GM21367 (cell line): Measurements from ENCODE around the gene RAB7B.

Source experiments
- ATAC-seq: cut with Tn5 transposase; IDR thresholded peaks from one replicate; pipeline ENCODE4 v1.9.1; 2021; ENCODE audit not compliant: unreplicated experiment

Gene RAB7B

DNA sequence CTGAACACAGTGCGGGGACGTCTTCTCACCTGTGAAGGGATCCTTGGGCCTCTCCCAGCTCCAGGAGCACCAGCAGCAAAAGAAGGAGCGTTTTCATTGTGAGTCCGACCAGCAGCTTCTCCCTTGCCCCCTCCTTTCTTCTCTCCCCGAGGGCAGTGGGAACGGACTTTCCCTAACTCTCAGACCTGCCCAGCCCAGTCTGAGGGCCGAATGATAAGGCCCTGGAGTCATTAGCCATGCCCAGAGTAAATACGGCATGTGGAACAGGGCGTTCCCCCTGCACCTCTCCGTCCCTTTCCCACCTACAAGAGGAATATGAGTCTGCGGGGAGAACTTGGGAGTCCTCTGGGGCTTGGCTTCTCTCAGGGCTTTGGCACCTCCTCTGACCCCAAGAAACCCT is 20.5 kb upstream of the RAB7B start, which contains the start of gene CTSE:
CTSE (minus strand) TSS at position 201 of the 400 bp plus-strand sequence; CDS start at position 97, 104 bp downstream.
- ATAC-seq = no peak

DNA sequence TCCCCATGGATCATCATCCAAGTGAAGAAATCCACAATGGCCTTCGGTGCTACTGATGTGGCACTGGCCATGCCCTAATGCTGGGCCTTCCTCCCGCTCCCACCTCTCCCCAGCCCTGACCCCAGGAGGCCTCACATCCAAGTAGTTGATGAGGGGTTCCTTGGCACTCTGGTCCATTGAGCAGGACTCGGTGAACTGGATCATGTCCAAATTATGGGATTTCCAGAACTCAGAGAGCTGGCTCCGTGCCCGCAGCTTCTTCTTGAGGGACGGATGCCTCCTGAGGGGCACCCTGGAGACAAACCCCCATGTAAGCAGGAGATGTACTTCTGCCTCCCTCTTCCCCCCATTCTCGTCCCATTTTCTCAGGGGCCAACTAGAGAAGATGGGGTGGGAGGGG is 19.6 kb upstream of the RAB7B start:
- no peak for ATAC-seq

DNA sequence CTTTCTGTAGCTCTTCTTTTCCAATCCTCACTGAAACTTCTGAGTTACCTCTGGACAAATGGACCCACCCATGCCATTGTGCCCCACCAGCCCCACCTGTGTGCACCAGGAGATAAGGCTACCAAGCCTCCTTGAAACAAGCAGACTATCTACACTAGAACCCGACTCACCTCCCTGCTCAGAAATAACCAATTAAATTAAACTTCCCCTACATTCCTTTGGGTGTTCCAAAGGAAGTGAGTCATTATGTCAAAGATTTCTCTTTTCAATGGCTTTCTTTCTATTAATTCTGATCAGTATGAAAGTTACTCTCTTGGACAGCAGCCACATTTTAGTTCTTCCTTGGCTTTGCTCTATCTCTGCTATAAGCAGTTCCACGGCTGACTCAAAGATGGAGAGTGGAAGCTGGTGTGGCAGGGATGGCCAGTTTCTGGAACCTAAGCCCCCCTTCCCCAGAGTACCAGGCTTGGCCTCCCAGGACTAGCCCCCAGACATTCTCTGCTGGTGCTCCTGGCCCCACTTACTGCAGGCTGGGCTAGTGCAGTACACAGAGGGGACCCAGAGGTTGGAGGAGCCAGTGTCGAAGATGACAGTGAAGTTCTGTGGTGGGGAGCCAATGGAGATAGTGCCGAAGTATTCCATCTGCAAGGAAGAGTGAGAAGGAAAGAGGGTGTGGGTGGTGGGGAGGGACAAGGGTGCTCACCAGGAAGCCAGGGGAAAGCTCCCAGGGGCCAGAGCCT is 18.6 kb upstream of the RAB7B start:
- ATAC-seq = no peak

DNA sequence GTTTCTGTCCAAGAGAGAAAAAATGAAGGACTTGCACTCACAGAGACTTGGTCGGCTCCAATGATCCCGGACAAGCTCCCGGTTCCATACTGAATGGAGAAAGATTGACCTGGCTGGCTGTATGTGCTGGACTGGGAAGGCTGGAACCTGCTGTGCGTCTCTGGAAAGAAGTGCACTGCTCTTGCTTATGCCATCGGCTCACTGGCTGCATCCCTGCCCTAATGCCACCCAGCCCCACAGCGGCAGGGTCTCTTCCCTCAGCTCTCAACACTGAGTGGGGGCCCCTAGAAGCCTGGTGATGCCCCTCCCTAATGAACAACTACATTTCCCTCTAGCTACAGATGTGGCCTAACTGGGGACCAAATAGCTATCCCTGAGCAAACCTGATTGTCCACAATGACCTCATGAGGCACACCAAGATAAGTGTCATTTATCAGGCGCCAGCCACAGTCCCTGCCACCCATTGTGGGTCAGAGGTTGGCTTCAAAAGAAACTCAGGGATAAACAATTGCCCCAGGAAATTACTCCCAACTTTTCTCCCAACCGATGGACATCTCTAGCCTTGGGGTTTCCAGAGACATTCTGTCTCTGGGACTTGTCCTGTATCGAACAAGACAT is 17.9 kb upstream of the RAB7B start:
- ATAC-seq = no peak

DNA sequence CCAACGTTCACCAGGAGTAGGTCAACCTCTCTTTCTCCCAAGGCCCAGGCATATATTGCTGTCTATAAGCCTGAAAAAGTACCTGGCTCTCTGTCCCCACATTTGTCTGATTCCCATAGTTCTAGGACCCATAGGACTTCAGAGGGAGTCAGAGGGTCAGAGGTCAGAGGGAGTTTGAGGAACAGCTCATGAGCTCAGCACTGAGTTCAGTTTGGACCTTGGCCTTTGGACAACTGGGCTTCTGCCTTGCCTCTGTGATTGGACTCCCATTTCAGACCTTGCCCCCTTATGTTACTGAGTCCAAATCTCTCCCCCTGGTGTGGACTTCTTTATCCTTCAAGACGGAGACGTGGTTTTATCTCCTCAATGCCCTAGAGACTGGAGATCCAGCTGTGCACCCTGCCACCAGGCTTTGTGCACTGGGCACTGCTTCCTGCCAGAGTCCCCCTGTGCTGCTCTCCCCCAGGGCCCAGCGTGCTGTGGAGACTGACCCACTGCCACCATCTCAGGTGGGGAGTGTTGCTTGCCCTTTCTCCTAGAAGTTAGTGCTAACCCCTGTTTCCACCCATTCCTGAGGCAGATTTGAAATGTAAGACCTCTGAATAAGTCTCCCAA is 17.3 kb upstream of the RAB7B start:
- ATAC-seq = no peak

DNA sequence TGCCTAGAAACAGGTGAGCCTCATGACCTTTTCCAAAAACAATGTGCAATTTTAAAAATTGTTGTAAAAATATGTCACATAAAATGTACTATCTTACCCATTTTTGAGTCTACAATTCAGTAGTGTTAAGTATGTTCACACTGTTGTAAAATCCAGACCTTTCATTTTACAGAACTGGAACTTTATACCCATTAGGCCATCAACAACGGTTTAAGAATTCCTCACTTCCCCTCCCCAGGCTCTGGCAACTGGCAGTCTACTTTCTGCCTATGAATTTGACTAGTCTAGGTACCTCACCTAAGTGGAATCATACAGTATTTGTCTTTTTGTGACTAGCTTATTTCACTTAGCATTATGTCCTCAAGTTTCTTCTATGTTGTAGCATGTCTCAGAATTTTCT is 11.9 kb upstream of the RAB7B start:
- no peak for ATAC-seq

DNA sequence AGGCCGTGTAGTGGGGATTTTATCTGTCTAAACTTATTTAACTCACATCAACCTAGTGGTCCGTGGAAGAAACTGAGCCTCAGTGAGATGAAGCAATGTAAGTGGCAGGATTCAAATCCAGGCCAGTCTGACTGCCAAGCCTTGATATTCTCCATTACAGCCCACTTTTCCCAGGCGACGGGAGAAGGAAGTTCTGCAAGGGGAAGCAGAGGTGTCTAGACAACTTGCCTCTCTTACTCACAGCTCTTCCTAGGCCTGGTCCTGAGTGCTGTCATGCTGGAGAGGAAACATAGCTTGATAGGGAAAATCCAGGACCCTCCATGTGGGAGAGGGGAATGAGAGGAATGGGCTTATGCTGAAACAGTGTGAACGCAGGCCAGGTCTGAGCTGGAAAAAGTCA is 11.4 kb upstream of the RAB7B start:
- no peak for ATAC-seq

DNA sequence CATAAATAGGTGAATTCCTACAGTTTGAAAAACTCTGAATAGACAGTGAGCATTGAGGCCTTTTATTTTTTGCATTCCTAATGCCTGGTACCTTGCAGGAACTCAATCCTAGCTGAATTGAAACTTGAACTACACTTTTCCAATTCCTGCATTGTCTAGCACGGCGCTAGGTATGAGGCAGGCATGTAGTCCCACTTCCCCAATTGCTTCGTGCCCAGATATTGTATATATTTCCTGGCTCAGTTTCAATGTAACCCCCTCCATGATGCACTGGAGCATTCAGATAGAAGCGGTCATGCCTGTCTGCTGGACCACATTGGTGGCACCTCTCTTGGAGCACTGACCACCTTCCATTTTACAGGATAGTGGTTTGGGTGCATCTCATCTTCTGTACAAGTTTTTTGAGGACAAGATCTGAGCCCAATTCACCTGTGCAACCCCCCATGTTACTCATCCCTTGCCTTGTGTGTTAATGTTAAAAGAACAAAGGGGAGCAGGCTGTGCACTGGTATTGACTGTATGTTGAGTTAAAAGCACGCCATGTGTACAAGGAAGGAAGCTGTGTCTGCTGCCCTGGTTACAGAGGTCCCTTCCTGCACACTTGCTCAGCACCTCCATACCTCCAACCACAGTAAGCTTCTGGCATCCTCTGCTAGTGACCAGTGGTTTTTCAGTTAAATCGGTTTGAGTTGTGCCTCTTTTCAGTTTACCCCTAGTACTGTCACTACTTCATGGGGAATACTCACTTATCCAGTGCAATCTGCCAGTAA is 10.0 kb upstream of the RAB7B start:
- no peak for ATAC-seq

DNA sequence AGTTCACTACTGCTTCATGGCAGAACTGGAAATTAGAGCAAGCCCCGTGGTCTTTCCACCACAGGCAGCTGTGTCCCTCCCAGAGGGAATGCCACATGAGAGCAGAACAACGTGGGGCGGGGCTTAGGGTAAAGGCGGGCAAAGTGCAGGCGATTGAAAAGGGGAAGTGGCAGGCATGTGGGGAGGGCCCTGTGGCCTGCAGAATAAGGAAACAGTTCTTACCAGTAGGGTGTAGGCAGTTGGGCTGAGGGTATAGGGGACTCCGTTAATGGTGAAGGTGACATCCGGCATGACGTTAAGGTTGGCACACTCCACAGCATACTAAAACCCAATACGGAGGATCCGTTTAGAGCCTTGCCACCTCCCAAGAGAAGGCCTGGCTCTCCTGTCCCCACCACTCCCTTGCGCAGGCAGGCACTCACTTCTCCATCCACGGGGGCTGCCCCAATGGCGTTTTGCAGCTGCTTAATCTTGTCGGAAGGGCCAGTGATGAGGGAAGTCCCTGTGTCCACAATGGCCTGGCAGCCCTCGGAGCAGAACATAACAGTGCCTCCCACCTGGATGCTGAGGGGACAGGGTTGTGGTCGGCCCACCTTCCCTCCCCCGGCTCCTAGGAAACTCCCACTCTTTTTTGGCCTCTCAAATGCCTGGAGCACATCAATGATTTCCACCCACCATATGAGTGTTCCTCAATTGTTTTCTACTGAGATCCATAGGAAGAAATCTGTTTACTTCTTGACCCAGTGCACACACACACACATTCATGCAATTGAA is 9.1 kb upstream of the RAB7B start:
- ATAC-seq = peak; percentile 88

DNA sequence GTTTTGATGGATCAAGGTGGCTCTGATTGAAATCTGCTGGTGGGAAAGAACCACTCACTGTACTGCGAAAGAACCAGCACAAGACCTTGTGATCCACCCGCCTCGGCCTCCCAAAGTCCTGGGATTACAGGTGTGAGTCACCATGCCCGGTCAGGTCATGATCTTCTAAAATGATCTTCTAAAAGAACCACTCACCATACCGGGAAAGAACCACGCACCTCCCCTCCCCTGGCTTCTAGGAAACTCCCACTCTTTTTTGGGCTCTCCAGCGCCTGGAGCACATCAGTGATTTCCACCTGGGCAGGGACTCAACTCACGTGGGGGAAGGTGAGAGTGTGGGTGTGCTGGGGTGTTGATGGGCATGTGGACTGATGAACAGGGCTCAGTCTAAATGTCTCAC is 7.9 kb upstream of the RAB7B start:
- no peak for ATAC-seq

DNA sequence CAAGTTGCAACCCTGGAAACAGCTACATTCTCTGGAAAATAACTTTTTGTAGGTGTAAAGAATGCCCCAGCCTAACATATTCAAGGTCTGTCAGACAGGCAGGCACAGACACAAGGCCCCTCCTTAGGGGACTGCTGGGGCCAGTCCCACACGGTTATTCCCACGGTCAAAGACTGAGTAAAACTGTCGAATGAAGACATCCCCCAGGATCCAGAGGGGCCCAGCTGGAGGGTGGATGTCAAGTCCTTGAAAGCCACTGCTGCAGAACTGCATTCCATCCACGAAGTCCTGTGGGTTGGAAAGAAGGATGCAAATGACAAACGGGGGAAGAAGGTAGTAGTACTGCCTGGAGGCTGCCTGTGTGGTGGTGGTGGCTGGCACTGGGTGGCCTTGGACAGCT is 6.9 kb upstream of the RAB7B start:
- ATAC-seq = no peak

DNA sequence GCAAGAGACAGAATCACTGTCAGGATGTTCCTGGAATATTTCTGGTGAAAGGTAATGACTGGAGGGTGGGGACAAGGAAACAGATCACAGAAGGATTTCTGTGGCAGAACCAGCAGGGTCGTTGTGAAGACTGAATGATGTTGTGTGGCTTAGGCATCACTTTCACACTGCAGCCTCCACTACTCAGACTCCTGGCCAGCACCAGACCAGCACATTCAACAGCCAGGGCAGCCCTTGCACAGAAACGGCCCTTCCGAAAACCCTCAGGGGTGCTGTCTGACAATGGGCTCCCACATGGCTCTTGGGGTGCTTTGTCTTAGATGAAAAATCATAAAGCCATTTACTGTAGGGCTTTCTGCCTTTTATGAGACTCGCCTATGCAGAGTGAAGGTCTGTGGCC is 3.8 kb upstream of the RAB7B start:
- ATAC-seq = no peak

DNA sequence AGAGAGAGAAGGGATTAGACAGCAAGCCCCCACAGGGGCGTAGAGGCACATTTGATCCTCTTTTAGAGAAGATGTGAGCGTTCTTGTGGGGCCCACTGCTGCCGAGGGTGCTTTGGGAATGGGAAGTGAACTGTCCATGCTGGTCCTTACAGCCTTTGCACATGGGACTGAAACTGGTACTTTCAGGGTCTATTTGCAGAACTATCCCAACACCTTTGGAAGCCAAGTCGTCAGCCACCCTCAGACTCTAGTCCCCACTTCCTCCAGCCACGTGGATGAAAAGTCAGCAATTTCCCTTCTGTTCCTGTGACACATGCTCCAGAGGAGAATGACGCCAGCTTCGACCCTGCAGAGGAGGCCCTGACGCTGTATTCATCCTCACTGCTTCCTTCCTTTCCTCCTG is 2.6 kb upstream of the RAB7B start:
- no peak for ATAC-seq

DNA sequence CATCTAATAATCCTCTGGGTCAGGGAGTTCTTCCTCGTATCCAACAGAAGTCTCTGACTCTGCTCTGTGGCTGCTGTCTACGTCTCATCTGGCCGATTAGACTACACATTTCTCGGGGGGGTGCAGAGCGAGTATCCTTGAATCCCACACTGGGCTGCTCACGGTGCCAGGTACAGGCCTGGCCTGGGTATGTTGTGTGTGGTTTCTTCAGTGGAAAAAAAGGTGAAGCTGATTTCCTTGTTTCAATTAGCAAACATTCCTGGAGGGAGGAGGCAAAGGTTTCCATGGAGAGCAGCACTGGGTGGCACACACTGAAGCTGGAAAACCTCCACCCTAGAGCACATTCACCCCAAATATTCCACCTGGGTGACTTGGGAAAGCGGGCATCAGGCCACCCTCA is 2.0 kb upstream of the RAB7B start:
- ATAC-seq = no peak

DNA sequence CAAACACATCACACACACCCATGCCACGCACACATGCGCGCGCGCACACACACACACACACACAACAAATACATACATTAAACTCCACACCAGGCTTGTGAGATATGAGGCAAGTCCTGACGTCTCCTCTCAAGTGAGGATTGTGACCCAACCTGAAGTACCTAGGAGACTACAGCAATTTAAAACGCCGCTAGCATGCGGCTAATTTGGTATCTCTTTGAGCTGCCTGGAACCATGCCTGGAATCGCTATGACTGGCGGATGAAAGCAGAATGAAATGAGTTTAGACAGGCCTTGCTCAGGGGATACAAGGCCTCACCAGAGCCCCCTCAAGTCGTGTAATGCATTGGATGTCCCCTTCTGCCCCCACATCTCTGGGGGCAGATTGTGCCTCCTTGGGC is 1.6 kb upstream of the RAB7B start:
- ATAC-seq = no peak

DNA sequence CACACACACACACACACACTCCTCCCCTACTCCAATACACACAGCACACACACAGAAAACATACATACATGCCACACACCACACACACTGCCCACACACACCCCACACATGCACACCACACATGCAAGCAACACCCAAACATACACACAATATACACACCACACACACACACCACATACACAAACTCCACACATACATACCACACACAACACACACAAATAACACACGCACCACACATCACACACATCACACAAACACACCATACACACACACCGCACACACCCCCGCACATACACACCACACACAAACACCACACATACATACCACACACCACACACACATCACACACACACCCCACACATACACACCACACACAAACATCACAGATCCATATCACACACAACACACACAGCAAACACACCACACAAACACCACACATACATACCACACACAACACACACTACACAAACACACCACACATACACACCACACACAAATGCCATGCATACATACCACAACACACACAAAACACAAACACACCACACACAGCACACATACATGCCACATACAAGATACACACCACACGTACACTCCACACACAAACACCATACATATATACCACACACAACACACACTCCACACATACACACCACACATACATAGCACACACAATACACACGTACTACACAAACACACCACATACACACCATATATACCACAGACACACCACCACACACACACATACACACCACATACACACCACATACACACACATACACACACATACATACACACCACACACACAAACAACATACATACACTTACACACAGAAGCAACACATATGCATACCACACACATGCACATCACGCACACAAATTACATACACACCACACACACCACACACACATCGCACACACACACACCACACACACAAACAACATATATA is 932 bp upstream of the RAB7B start:
- no peak for ATAC-seq

DNA sequence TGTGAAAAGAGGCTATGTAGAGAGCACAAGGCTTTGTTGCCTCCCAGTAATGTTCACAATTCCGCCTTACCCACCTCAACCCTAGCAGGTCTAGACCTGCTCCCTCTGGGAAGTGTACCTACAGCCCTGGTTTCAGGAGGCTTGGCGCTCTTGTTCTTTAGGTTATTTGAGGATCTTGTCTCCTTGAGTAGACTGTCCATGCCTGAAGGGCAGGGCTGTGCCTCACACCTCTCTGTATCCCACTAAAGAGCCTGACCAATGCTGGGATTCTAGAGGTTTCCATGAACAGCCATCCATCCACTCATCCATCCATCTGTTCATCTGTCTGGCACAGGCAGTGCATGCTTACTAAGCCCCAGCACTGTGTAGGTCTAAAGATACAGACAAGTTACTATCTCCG is 1.0 kb downstream of the RAB7B start:
- no peak for ATAC-seq

DNA sequence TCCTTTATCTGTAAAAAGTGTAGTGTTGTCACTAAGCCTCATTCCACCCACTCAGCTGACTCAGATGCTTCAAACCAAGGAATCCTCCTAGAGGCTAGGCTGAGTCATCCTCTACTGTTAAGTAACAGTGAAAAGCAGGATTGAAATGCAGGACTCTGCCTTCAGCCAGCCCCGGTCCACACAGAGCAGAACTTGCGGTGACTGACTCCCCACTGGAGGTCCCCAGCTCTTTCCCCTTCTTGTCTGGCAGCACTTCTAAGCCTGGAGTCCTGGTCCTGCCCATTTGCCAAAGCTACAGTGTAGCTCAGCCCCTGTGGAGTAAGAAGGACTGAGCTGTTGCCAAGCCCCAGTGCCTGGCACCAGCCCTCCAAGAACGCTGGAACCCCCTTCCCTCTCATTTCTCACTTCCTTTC is 1.7 kb downstream of the RAB7B start:
- no peak for ATAC-seq

DNA sequence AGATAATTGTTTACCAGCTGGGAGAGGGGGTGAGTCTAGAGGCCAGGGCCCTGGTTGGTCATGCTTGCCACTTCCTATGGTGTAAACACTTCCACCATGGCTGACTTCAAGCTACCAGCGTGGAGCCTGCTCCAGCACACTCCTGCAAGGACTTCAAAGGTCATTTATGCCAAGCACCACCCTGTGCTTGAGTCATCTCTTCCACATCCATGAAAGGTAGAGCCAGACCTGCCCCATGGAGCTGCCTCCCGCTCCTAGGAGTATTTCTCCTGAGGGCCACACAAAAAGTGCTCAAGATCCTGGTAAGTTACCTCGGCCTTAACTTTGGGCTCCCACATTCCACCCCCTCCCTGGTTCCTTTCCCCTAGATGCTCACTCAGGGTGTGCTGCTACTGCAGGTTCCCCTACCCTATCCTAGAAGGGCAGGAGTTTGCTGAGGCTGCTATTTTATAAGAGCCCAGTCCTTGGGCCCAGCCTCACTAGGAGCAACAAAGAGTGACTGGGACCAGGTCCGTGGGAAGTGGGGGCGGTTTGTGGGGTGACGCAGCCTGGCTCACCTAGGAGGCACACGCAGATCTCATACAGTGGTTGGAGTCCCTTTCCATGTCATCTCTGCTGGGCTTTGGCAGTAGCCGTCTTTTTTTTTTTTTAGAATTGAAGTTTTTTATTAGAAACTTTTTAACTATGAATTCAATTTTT is 2.4 kb downstream of the RAB7B start:
- no peak for ATAC-seq
